ENCODE measurements around the gene EEF1AKMT1.

- TF ChIP-seq, protein P1, sequence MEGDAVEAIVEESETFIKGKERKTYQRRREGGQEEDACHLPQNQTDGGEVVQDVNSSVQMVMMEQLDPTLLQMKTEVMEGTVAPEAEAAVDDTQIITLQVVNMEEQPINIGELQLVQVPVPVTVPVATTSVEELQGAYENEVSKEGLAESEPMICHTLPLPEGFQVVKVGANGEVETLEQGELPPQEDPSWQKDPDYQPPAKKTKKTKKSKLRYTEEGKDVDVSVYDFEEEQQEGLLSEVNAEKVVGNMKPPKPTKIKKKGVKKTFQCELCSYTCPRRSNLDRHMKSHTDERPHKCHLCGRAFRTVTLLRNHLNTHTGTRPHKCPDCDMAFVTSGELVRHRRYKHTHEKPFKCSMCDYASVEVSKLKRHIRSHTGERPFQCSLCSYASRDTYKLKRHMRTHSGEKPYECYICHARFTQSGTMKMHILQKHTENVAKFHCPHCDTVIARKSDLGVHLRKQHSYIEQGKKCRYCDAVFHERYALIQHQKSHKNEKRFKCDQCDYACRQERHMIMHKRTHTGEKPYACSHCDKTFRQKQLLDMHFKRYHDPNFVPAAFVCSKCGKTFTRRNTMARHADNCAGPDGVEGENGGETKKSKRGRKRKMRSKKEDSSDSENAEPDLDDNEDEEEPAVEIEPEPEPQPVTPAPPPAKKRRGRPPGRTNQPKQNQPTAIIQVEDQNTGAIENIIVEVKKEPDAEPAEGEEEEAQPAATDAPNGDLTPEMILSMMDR (IDR thresholded peaks at IDR 0.05), result no peak
- TF ChIP-seq POLR2A (IDR thresholded peaks at IDR 0.05) (no peak), POLR2AphosphoS5 (IDR thresholded peaks at IDR 0.05) (no peak), EP300 (IDR thresholded peaks at IDR 0.05) (no peak)
These were observed 4.7 kb downstream of the EEF1AKMT1 start for GRCh38 chr13:20769091-20769490.

Data from suprapubic skin (tissue), 4 donors.